Activated CD8-positive, alpha-beta memory T cell treated with anti-CD3 and anti-CD28 coated beads for 36 hours (primary cell): ENCODE measurements around the gene TIFAB. TPM values are rescaled to one million over a fixed set of nuclear protein-coding genes. Genes with fewer than 3 reads are reported as not detected.

Experiments
- CTCF ChIA-PET: fragments of 350-600 bp; sonication (Branson Sonifier 250); formaldehyde crosslinking; loops from one replicate; lab custom pipeline; 2021; ENCODE audit warnings: antibody characterized with exemption; lab: Charles Lee
- POLR2A ChIA-PET: fragments of 350-600 bp; sonication (Branson Sonifier 250); formaldehyde crosslinking; loops from one replicate; lab custom pipeline; 2021; ENCODE audit warnings: antibody characterized with exemption; lab: Charles Lee
- total RNA-seq, 2 experiments: library from RNA; stranded (reverse); gene quantifications; one replicate each; pipeline ENCODE4 v1.2.3, GENCODE V29; 2021

The TIFAB gene
- total RNA-seq, 2 experiments from 2014 or later = not detected

- POLR2A ChIA-PET = no interaction called here
- CTCF ChIA-PET = no interaction called here
Observed at GRCh38 chr5:135483254-135483653, 31.1 kb upstream of the TIFAB start.

- POLR2A ChIA-PET = no interaction called here
Observed at GRCh38 chr5:135482381-135482933, 30.3 kb upstream of the TIFAB start.

GRCh38 chr5:135481909-135482311 is 29.8 kb upstream of the TIFAB start:
- CTCF ChIA-PET = no interaction called here
- POLR2A ChIA-PET = no interaction called here

More at GRCh38 chr5:135482381-135482933, 30.3 kb upstream of the TIFAB start:
- CTCF ChIA-PET = no interaction called here

GRCh38 chr5:135481387-135481786 is 29.2 kb upstream of the TIFAB start:
- ChIA-PET CTCF (interaction anchor here (0.7 kb wide), 1 partner anchor 85 kb away, joined by 3 read pairs; no protein-coding TSS in a partner anchor), POLR2A (no interaction called here)

- ChIA-PET POLR2A (no interaction called here), CTCF (interaction anchor here (0.7 kb wide), 1 partner anchor 86 kb away, joined by 3 read pairs; no protein-coding TSS in a partner anchor)
Observed at GRCh38 chr5:135480511-135480910, 28.4 kb upstream of the TIFAB start.

GRCh38 chr5:135478938-135479337 is 26.8 kb upstream of the TIFAB start:
- CTCF ChIA-PET = interaction anchor here (0.7 kb wide), 1 partner anchor 13 kb away, joined by 3 read pairs; no protein-coding TSS in a partner anchor

GRCh38 chr5:135477613-135478066 is 25.5 kb upstream of the TIFAB start:
- POLR2A ChIA-PET = no interaction called here
- CTCF ChIA-PET = no interaction called here

More at GRCh38 chr5:135478938-135479337, 26.8 kb upstream of the TIFAB start:
- POLR2A ChIA-PET = no interaction called here

GRCh38 chr5:135476615-135477581 is 24.7 kb upstream of the TIFAB start:
- ChIA-PET POLR2A (no interaction called here), CTCF (no interaction called here)

GRCh38 chr5:135473956-135474670 is 22.0 kb upstream of the TIFAB start:
- ChIA-PET POLR2A (no interaction called here), CTCF (no interaction called here)

GRCh38 chr5:135472141-135472540 is 20.0 kb upstream of the TIFAB start:
- CTCF ChIA-PET = no interaction called here
- POLR2A ChIA-PET = no interaction called here

GRCh38 chr5:135471726-135472125 is 19.6 kb upstream of the TIFAB start:
- CTCF ChIA-PET = interaction anchor here (0.9 kb wide), 1 partner anchor 79 kb away, joined by 4 read pairs; no protein-coding TSS in a partner anchor

GRCh38 chr5:135469911-135470310 is 17.8 kb upstream of the TIFAB start:
- POLR2A ChIA-PET = no interaction called here
- CTCF ChIA-PET = no interaction called here

More at GRCh38 chr5:135471726-135472125, 19.6 kb upstream of the TIFAB start:
- POLR2A ChIA-PET = no interaction called here

- CTCF ChIA-PET = no interaction called here
- POLR2A ChIA-PET = no interaction called here
Observed at GRCh38 chr5:135468541-135468940, 16.4 kb upstream of the TIFAB start.

GRCh38 chr5:135467871-135468485 is 15.8 kb upstream of the TIFAB start:
- ChIA-PET CTCF (interaction anchor here (13.1 kb wide), 1 partner anchor 84 kb away, joined by 146 read pairs; no protein-coding TSS in a partner anchor), POLR2A (no interaction called here)

- POLR2A ChIA-PET = no interaction called here
Observed at GRCh38 chr5:135467051-135467625, 15.0 kb upstream of the TIFAB start.

GRCh38 chr5:135466178-135467050 is 14.3 kb upstream of the TIFAB start:
- CTCF ChIA-PET = interaction anchor here (0.6 to 13.1 kb wide), 16 partner anchors 12 to 367 kb away, joined by 3 to 146 read pairs (median 4); no protein-coding TSS in a partner anchor
- POLR2A ChIA-PET = no interaction called here

More at GRCh38 chr5:135467051-135467625, 15.0 kb upstream of the TIFAB start:
- CTCF ChIA-PET = interaction anchor here (1.0 to 13.1 kb wide), 6 partner anchors 42 to 106 kb away, joined by 3 to 146 read pairs (median 12); no protein-coding TSS in a partner anchor

- ChIA-PET CTCF (interaction anchor here (0.7 to 13.1 kb wide), 13 partner anchors 13 to 368 kb away, joined by 3 to 146 read pairs (median 4); no protein-coding TSS in a partner anchor), POLR2A (no interaction called here)
Observed at GRCh38 chr5:135465391-135466122, 13.4 kb upstream of the TIFAB start.
